Stomach (tissue), 9 donors: ENCODE data around the gene HOXC12. TPM values are rescaled to one million over a fixed set of nuclear protein-coding genes. Genes with fewer than 3 reads are reported as not detected.

Experiments used
- DNase-seq, 2 donors: peaks; one replicate each; pipeline versions ENCODE4 v3.0.0 to v3.0.0-alpha.2; 2013 to 2019
- H3K27ac ChIP-seq, 5 donors: fragments of 200-600 bp in 4 of 5; sonication (generic) in 4 of 5; one replicate each; pipeline ENCODE4 v1.5.1; 2013 to 2019; ENCODE audit warnings: mild to moderate bottlenecking in 1 of 5, moderate library complexity in 1 of 5
- H3K27me3 ChIP-seq, 3 donors: fragments of 200-600 bp; sonication (generic); one replicate each; pipeline ENCODE4 v1.5.1; 2017 to 2019; ENCODE audit warnings: mixed run types in 1 of 3
- H3K36me3 ChIP-seq, 4 donors: fragments of 200-600 bp; sonication (generic); 1 replicate in 3 of 4; 2 replicates in 1 of 4; pipeline ENCODE4 v1.5.1; 2016 to 2019
- H3K4me1 ChIP-seq, 4 donors: fragments of 200-600 bp; sonication (generic); one replicate each; pipeline ENCODE4 v1.5.1; 2016 to 2019
- H3K4me3 ChIP-seq, 4 donors: fragments of 200-600 bp; sonication (generic) in 3 of 4; one replicate each; pipeline ENCODE4 v1.5.1; 2016 to 2019; ENCODE audit warnings: mild to moderate bottlenecking in 1 of 4
- H3K9me3 ChIP-seq, 4 donors: fragments of 200-600 bp; sonication (generic); one replicate each; pipeline ENCODE4 v1.5.1; 2016 to 2019
- EP300 ChIP-seq: sonication (generic); formaldehyde crosslinking; IDR thresholded peaks from one replicate; pipeline ENCODE4 v1.6.1; 2017; ENCODE audit warnings: antibody characterized with exemption
- POLR2A ChIP-seq, 4 donors: fragments of 450-650 bp; IDR thresholded peaks; one replicate each; pipeline ENCODE4 v1.6.1; 2016; ENCODE audit warnings: antibody characterized with exemption in 4 of 4, control low read depth in 2 of 4, mild to moderate bottlenecking in 1 of 4, moderate library complexity in 1 of 4
- POLR2AphosphoS5 ChIP-seq, 3 donors: sonication (generic); formaldehyde crosslinking; IDR thresholded peaks; one replicate each; pipeline ENCODE4 v1.6.1; 2016; ENCODE audit warnings: antibody characterized with exemption in 3 of 3
- WGBS, 5 donors: extraction: QIAGEN DNeasy Blood & Tissue Kit in 3 of 5; methylation state at CpG; one replicate each; pipeline versions ENCODE4 v1.1.5 to v1.1.7; 2013 to 2018; 5-methylcytosine and 5-hydroxymethylcytosine counted together
- intact Hi-C: fragments of 100-400 bp; cut with DNase I; formaldehyde crosslinking; loops from one replicate; pipeline ENCODE4 v1.15.1; 2023; ENCODE audit warnings: low total_unique reads
- polyA plus RNA-seq, 3 donors: library from polyadenylated mRNA; stranded (reverse); fragments of 200-250 nt; gene quantifications; one replicate each; pipeline ENCODE4 v1.2.3, GENCODE V29; 2013
- total RNA-seq, 5 donors: library from RNA; depleted of rRNA; stranded (reverse); fragments of >200 nt; gene quantifications; one replicate each; pipeline versions ENCODE4 v1.1.0 to v1.2.3, GENCODE V29; 2014 to 2016
- TF ChIP-seq, protein P1 (sequence below), 7 experiments: fragments of 450-650 bp in 4 of 7; fragments of 200-600 bp in 3 of 7; sonication (generic) in 3 of 7; IDR thresholded peaks; one replicate each; pipeline ENCODE4 v1.5.1; 2016 to 2019; ENCODE audit warnings: antibody characterized with exemption in 7 of 7, control low read depth in 2 of 7, mild to moderate bottlenecking in 1 of 7
- donor health status: healthy with polysubstance abuse.
- donor health status: Bipolar disorder and iron deficiency.
- donor health status: healthy.

Gene HOXC12
- total and polyA plus RNA-seq, 8 donors: not detected

DNA sequence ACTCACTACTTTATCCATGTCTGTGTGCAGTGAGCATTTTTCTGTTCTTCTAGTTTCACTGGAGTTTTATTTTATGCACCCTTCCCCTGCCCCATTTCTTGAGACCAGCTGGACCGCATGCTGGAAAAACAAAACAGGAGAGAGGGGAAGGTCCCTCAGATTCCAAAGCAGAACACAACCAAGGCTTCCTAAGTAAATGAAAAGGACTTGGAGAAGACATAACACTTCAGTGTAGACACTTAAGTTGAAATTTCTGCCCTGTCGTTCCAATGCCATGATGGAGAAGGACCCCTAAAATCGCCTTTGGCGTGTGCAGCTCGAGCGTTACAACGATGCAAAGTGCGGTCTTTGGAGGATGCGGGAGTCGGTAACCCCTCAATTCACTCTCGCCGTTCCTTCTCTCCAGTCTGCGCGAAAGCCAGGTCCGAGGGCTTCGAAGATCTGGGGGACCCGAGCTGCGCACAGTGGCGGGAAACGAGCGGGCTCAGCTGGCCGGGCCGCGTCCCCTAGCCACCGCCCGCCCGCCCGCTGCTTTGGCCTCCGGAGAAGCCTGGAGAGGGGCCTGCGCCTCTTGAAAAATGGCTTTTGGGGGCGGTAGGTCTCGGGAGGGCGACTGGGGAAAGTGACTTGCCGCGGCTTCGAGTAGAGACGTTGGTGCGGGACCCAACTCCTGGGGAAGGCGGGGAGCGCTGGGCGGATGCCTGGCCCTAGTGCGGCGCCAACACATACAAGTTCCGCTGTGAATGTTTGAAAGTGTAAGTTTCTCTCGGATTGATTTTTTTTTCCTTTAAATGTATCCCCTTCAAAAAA, 27.3 kb upstream of the HOXC12 start:
- DNase-seq: no peak
- no peak overlapping the region for H3K4me3 ChIP-seq
- no peak for TF ChIP-seq POLR2AphosphoS5 (IDR thresholded peaks at IDR 0.05)
- TF ChIP-seq, protein P1, sequence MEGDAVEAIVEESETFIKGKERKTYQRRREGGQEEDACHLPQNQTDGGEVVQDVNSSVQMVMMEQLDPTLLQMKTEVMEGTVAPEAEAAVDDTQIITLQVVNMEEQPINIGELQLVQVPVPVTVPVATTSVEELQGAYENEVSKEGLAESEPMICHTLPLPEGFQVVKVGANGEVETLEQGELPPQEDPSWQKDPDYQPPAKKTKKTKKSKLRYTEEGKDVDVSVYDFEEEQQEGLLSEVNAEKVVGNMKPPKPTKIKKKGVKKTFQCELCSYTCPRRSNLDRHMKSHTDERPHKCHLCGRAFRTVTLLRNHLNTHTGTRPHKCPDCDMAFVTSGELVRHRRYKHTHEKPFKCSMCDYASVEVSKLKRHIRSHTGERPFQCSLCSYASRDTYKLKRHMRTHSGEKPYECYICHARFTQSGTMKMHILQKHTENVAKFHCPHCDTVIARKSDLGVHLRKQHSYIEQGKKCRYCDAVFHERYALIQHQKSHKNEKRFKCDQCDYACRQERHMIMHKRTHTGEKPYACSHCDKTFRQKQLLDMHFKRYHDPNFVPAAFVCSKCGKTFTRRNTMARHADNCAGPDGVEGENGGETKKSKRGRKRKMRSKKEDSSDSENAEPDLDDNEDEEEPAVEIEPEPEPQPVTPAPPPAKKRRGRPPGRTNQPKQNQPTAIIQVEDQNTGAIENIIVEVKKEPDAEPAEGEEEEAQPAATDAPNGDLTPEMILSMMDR (IDR thresholded peaks at IDR 0.05): no peak
- intact Hi-C loops: no loop called here
- peaks cover 0 to 17% (median 6%) of the 10 kb centered on the region in 4 donors for H3K9me3 ChIP-seq
- peaks cover 0 to 11% (median 0%) of the 10 kb centered on the region in 4 donors for H3K4me1 ChIP-seq
- H3K27ac ChIP-seq: no peak overlapping the region
- no peaks in the 10 kb centered on the region for H3K36me3 ChIP-seq
- peaks cover 29 to 100% (median 90%) of the 10 kb centered on the region in 3 donors for H3K27me3 ChIP-seq
- 6 to 10% (median 9%) methylated on average over 31 to 45 of the region's 45 CpGs for WGBS, 5 donors

DNA sequence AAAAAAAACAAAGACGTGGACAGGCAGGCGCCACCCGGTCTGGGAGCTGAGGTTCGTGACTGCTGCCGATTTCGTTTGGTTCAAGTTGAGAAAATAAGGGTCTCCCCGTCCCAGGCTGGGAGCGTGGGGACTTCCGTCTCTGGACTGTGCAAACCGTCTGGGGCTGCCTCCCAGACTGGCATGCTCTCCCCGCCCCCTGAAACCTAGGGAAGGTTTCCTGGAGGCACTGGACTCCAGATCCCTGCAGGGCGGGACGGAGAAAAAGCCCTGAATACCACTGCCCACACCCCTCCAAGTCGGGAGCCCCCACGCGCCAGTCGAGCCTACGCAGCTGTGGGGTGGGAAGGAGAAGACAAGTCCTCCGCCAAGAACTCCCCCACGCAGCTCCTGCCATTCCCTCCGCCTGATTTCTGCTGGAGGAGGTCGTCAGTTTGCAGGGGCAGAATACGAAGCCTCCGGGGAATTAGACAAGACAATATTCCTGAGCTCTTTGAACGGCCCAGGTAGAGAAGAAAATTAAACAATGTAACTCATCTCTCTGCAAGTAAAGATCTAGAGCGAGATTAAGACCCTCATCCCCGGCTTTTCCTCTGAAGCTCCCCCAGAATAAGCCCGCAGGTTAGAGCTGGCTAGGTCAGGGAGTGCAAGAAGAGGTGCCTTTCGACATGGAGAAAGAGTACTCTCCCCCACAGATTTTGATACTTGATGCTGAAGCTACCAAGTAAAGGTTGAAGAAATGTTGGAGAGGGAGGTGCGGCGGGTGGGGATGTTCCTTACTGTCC, 26.5 kb upstream of the HOXC12 start:
- peaks cover 28 to 100% (median 93%) of the 10 kb centered on the region in 3 donors for H3K27me3 ChIP-seq
- no peak for TF ChIP-seq EP300
- TF ChIP-seq, protein P1 (IDR thresholded peaks at IDR 0.05): no peak
- TF ChIP-seq POLR2AphosphoS5 (IDR thresholded peaks at IDR 0.05): no peak
- no peak for TF ChIP-seq POLR2A (IDR thresholded peaks at IDR 0.05)
- H3K4me1 ChIP-seq: peaks cover 0 to 11% (median 0%) of the 10 kb centered on the region in 4 donors
- 7 to 9% (median 8%) methylated on average over 23 to 31 of the region's 31 CpGs for WGBS, 5 donors
- H3K27ac ChIP-seq: no peak overlapping the region
- H3K9me3 ChIP-seq: peaks cover 0 to 17% (median 6%) of the 10 kb centered on the region in 4 donors
- H3K4me3 ChIP-seq: no peak overlapping the region
- DNase-seq: no peak
- no peaks in the 10 kb centered on the region for H3K36me3 ChIP-seq
- intact Hi-C loops: no loop called here

DNA sequence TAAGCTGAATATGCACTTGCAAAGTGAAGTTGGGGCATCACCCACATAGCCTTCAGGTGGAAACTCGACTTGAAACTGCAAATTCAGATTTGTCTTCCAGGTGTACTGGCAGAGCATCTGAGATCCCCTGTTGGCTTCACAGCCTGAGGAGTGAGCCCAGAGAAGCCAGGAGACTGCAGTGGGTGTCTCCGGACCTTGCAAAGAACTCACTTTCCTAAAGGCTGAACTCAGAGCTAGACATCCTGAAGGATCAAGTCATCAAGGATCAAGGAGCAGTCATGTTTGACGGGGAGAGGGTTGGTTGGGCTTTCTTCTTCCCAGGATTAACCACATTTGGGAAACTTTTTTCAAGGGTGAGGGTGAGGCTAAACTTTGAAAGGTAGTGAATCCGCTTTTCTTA, 25.2 kb upstream of the HOXC12 start:
- TF ChIP-seq POLR2A (IDR thresholded peaks at IDR 0.05) (no peak), EP300 (no peak), POLR2AphosphoS5 (IDR thresholded peaks at IDR 0.05) (no peak)
- TF ChIP-seq, protein P1 (IDR thresholded peaks at IDR 0.05): no peak
- WGBS, 5 donors: 16 to 31% (median 18%) methylated on average over 4 of the region's 4 CpGs
- peaks cover 0 to 17% (median 6%) of the 10 kb centered on the region in 4 donors for H3K9me3 ChIP-seq
- intact Hi-C loops: no loop called here
- H3K4me1 ChIP-seq: peaks cover 0 to 11% (median 0%) of the 10 kb centered on the region in 4 donors
- DNase-seq: no peak
- peaks cover 26 to 100% (median 97%) of the 10 kb centered on the region in 3 donors for H3K27me3 ChIP-seq
- no peaks in the 10 kb centered on the region for H3K36me3 ChIP-seq
- no peak overlapping the region for H3K27ac ChIP-seq
- no peak overlapping the region for H3K4me3 ChIP-seq

DNA sequence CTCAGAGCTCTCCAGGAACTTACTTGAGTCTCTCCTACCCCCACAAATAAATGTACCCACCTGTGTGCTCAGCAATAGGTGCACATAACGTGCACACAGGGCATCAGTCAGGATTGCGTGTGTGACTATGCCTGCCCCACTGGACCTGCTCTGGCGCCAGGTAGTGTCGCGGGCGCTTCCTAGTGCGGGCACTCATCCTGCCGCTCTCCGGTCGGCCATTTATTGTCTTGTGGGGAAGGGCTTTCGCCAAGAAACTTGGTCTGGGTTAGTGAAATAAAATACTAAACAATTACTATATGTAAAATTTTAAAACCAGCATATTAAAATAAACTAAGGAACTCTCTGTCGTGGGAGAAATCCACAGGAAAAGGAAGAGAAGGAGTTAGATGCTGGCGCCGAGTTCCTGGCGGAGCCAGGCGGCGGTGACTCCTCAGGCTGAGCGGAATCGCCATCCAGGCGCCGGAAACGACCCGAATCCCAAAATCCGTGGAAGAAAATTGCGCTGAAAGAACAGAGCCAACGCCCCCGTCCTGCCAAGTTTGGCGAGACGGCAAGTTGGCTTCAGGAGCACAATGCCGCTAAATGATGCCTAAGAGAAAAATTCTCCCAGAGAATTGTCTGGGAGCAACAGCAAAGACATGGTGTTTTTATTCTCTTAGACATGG, 24.0 kb upstream of the HOXC12 start:
- no peak for DNase-seq
- H3K9me3 ChIP-seq: peaks cover 0 to 17% (median 6%) of the 10 kb centered on the region in 4 donors
- H3K27me3 ChIP-seq: peaks cover 30 to 100% (median 97%) of the 10 kb centered on the region in 3 donors
- intact Hi-C loops: no loop called here
- TF ChIP-seq POLR2AphosphoS5 (IDR thresholded peaks at IDR 0.05): no peak
- no peak for TF ChIP-seq EP300
- TF ChIP-seq POLR2A (IDR thresholded peaks at IDR 0.05): no peak
- TF ChIP-seq, protein P1 (IDR thresholded peaks at IDR 0.05): no peak
- H3K4me1 ChIP-seq: peaks cover 0 to 19% (median 4%) of the 10 kb centered on the region in 4 donors
- no peaks in the 10 kb centered on the region for H3K36me3 ChIP-seq
- H3K27ac ChIP-seq: no peak overlapping the region
- H3K4me3 ChIP-seq: no peak overlapping the region
- WGBS, 5 donors: 9 to 14% (median 11%) methylated on average over 30 of the region's 30 CpGs
